Retina (tissue), 1 donor: ENCODE measurements around the gene GLT1D1.

ENCODE experiments used
- DNase-seq: peaks from one replicate; pipeline ENCODE4 v3.0.0-alpha.2; 2016

The GLT1D1 gene

DNA sequence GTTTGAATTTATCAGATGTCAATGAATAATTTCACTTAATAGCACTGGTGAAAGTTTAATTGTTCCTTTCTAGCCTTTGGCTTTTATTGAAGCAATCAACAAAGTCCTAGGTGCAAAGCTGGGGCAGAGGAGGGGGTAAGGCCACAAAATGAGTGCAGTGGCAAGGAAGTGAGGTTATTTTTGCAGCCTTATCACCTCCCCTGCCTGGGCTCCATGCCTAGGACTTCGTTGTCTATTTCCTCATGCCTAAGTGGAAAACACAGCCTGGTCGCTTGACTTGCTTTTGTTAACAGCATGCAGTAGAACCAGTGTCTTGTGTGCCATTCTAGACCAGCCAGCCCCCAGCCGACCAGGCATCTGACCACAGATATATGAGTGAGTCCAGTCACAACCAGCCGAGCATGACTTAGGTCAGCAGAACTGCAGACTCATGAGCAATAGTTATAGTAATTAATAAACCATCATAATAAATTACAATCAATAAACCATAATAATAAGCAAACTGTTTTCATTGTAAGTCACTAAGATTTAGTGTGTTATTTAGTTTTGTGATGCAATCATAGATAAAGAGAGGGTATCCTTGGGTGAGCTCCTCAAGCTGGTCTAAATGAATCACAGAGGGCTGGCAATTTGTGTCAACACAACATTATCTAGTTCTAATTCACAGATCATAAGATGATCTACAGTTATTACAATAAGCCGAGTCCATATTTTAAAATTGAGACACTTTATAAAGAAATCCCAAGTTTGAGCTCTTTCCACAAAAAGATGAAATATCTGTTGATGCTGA is 156.8 kb downstream of the GLT1D1 start:
- no peak for DNase-seq

DNA sequence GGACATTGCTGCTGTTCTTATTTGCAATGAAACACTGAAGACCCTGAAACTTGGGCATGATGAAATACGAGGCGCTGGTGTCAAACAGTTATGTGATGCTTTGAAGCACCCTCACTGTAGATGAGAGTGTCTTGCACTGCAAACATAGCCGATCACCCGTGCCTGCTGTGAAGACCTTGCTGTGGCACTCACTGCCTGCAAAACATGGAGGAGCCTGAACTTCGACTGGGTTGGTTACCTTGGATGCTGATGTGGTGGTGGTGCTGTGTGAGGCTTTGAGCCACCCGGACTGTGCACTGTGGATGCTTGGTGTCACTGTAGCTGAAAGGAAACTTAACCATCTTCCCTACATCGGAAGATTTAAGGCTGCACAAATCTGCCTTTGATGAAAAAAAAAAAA is 162.9 kb downstream of the GLT1D1 start:
- no peak for DNase-seq

DNA sequence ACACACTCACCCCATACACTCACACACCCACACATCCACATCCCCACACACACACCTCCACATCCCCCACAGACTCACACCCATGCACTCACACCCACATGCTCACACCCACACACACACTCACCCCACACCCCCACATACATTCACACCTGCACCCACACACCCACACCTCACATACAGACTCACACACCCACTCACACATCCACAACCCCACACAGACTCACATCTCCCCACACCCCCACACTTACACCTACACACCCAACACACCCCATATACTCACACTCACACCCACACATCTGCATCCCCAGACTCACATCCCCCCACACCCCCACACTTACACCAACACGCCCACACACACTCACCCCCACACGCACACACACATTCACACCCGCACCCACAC is 171.8 kb downstream of the GLT1D1 start:
- DNase-seq, result no peak

DNA sequence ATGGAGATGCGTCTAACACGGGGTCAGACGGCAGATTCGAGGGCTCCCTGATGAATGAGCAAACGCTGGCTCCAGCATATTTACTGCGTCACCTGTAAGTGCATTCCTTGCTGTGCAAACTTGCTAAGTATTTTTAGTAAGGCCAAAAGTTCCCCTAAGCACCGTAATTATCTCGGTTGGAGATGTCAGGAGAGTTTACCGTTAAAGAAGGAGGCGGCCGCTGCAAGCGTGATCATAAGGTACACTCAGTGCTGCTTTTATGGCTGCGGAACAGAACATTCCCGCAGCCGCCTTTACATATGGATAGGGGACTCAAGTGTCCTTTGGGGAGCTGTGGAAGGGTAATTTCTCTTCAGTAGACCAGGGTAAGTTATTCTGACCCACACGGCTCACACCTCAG is 175.6 kb downstream of the GLT1D1 start:
- DNase-seq, result peak; percentile 54
